ENCODE measurements around the gene POLK.

The POLK gene

DNA sequence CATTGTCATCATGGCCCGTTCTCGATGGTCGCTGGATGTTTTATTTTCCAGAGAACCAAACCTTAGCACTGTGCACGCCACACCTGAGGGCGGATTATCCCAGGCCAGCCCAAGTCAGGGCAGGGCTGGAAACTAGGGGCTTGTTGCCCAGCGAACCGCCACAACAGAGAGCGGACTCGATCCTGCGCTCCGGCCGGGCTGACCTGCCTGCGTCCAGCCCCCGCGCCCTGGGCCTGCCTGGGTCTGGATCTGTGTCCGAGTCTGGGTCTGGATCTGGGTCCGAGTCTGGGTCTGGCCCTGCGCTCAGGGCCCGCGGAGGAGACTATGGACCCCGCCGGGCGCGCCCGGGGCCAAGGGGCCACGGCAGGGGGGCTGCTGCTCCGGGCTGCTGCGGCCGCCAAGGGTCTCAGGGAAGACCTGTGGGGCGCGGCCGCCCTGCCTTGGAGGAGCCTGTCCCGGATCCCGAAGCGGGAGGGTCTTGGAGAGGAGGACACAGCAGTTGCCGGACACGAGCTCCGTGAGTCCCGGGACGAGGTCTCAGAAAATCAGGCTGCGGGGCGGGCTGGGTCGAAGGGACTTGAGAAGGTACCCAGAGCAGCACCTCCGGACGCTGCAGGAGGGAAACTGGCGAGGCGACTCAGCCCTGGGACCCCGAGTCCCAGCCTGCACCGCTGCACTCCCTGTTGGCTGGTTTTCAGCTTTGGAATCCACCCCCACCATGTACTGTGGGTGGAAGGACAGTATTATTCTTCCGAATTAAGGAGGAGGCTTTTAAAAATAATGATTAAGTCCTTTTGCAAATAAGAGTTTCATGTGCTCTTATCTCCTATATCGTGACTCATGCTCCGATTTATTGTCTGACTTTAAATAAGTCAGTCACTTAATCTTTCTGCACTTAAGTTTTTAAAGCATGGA is 99.9 kb downstream of the POLK start, which contains the start of gene ANKDD1B:
TSS of gene ANKDD1B (plus strand) at position 143 of the 915 bp plus-strand sequence. CDS start at position 325, 182 bp downstream.
- DNase-seq, result no peak

DNA sequence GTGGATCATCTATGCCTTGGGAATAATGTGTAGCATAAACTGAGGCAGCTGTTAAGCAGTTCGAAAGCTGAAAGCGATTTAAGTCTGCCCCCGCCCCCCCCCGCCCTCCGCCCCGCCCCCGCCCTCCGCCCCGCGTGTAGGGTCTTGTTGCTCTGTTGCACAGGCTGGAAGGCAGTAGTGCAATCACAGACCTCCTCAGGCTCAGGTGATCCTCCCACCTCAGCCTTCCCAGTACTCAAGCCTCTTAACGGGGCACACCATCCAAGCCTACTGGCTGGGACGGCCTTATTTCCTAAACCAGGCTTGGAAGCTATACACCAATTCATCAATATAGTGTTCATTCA is 100.5 kb downstream of the POLK start:
- DNase-seq, result no peak

DNA sequence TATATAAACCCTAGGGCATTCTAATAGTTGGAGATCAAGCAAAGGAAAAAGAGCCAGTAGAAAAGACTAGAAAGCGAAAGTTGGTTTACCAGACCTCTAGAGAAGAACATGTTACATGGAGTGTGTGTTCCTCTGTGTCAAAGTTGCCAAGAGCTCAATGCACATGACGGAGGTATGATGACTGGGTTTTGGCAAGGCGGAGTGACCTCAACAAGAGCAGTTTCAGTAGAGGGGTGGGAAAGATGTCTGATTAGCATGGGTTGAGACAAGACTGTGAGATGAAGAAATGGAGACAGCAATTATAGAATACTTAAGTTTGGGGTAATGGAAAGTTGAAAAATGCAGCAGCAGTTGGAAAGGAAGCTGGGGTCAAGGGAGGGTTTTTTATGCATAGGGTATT is 101.2 kb downstream of the POLK start:
- DNase-seq, result no peak

DNA sequence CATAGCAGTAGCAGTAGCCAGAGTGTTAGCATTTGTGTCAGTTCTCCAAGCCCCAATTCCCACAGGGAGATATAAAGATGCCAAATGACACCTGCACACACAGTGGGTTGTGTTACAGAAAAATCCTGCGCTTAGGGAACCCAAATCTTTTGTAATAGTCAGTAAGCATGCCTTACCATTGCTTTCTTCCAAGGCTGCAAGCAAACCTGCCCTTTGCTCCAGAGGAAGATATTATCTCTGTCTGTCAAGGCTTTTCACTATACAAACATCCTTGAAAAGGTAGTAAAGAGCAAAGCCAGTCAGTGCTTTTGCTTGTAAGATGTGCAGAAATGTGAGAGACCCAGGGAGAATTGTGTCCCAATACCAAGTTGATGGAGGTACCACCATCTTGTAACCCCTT is 102.5 kb downstream of the POLK start:
- DNase-seq, result no peak

DNA sequence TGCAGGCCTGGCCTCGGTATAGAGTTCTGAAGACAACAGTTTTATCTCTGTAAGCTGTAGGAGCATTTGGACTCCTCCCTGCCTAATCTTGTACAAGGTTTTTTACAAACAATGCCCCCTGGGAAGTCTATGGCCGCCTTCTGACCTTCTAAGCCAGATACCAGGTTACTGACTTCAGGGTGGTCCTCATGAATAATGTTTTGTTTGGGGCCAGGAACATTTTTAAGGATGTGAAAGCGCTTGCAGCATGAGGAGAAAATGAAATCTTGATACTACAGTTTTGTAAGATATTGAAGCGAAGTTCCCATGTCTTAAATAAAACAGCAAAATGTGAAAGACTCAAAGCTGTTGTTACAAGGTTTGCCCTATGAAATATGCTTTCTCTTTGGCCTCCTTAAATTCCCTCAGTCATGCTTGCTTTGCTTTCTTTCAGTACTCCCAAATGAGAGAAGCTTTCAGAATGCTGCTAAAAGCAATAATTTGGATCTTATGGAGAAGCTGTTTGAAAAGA is 104.7 kb downstream of the POLK start:
- DNase-seq, result no peak

DNA sequence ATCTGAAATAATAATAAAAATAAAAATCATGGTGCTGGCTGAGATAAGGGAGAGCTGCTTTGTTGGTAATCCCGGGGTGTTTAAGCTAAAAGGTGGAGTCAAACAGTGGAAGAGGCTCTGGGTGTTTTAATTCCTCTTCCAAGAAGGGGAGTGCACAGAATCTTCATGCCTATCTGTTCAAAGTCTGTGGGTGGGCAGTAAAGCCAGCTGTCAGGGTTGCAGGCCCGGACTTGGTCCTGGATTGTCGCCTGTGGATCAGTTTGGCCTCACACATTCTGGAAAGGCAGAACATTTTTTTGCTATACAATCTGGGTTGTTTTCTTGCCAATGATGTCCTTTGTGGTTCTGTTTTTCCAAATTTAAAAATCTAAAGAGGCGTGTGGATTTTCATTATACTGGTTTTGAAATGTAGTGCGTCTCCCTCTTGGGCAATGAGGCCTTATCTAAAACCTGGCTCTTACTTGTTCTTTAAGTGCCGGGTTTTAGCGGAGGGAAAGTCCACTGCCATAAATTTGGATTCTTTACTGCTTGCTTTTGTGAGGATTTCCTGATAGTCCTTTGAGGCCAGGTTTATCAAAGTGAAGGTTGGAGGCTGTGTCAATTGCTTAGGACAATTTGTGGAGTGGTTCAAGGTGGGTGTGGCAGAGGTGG is 105.4 kb downstream of the POLK start:
- DNase-seq, result no peak

DNA sequence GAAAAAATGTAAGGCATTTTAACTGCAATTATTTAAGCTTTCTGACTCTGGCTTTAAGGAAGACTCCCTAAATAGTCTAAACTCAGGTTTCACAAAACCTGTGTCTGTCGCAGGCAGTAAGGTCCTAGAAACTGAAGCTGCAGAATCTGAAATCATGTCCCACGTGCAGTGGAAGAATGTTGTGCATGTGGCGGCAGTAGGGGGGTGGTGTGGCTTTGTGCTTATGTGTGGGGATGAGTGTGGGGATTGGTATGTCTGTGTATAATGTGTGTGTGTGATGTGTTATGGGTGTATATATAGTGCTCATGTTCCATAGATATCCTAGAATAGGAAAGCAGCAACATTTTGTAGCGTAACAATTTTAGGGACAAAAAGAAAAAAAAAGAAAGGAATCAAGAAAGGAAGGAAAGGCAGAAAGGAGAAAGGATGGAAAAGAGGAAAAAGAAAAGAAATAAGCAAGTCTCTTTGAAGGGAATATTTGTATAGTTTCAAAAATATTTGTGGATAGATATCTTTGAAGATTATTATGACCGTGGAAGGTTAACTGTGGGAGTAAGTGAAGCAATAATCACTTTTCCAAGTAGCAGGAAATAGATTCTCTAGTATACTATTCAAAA is 106.2 kb downstream of the POLK start:
- no peak for DNase-seq

DNA sequence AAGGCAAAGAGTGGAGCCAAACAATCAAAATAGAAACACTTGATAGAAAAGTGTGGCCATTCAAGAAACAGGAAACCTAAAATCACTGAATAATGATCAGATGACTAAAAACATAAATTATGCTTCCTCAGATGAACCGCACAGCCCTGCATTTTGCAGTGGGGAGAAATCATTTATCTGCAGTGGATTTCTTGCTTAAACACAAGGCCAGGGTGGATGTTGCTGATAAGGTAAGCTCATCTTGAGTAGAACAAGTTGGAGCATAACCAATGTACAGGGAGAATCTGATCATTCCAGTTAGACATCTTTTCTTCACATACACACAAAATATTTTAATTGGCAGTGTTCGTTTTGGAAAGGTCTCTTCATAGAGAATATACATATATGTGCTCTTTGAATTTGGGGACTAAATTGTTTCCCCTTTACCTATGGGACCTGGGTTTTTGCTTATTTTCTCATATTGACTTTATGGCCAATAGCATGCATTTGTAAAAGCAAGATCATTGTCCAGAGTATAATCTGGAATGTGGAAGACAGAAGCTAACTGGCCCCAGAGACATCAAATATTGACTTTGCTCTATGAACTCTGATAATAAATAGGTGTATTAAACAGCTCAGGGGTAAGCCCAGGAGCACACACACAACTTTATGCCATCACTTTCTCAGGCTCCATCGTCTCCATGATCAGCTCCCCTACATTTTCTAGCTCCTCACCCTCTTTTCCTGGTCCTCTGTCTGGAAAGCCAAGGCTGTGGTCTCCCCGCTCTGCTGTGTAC is 108.7 kb downstream of the POLK start:
- no peak for DNase-seq

DNA sequence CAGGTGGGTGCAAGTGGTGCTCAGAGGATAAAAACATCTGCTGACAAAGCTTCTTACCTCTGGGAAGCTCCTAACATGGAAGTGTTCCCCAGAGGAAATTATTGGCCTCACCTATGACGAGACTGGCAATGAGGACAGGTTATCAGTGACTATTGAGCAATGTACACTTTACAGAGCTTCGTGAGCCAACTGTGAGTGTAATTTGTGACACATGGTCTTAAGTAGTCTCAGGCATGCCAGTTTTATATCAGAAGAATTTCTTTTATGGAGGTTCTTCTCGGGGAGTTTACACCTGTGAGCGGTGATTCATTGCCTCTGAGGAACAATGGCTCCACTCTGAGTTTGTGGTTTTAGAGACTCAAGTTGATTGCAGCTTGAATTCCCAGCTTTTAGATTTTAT is 110.9 kb downstream of the POLK start:
- no peak for DNase-seq

DNA sequence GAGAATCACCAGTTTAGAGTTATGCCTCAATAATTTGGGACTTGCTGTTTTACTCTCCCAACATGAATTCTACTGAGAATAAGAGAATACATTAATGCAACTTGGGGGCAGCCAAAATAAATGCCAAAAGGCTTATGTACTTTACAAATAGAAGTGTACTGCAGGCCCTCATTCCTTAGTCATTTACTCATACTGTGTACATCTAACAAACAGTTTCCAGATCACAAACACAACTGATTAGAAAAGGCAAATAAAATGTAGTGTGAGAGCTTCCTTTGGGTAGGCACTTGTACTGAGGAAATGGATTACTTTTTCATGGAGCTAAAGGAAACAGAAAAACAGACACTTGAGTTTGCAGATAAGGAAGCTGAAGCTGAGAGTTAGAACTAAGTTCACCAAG is 112.2 kb downstream of the POLK start:
- no peak for DNase-seq

DNA sequence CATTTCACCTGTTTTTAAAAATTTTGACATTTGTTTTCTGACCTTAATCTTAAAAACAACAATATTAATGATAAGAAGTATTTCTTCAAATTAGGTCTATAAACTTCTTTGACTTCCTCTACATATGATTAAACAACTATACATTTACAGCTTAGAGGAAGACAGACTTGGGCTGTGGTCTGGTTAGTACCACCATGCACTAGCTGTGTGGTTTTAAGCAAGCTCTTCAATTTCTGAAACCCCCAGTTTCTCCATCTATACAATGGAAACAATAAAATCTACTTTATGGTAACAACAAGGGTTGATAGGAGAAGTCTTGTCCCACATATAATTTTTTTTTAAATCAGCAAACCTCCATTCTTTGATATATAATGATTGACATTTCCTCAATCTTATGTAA is 115.3 kb downstream of the POLK start:
- no peak for DNase-seq

DNA sequence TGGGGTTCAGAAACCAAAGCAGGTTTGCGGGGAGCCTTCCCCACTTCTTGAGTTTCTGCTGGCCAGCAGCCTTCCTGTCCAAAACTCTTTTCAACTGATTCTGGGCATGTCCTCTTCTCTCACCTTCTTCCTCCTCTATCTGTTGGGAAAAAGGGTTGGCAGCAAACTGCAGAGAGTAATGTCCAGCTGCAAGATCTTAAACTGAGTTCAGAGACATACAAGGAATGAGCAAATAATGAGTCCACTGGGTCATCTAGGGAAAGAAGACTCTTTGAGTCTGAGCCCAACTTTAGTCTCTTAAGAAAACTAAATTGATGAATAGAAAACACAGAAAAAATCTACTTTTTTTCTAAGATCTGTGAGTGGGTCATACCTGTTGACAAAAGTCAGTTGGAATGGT is 116.1 kb downstream of the POLK start:
- no peak for DNase-seq

DNA sequence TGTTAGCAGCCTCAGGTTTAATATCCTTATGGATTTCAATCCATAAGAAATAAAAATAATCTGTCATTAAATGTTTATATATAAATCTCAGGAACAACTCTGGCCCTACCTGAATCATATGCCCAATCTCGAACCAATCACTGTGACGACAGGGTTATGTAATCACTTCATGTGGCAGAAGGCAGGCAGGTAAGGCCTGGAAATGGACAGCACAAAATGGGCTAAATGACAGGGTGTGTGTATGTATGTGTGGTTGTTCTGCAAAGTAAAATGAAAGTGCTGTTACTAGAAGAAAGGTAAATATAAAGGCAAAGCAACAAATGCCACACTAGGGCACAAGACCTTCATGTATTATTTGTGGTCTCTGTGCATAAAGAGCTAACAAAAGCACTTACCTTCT is 119.2 kb downstream of the POLK start:
- no peak for DNase-seq

DNA sequence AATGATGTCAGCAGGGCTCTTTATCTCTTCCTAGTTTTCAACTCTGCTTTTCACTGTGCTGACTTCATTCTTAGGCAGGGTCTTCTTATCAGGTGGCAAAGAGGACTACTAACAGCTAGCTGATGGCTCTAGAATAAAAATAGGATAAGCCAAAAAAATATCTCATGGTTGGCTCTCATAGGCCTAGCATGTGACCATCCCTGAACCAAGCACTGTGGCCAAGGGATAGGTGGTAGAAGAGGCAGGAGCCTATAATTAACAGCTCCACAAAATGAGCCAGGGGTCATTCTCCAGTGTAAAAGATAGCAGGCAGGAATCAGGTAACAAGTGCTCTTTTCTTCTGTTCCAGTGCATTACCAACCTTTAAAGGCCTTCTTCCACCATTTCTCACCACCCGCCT is 120.6 kb downstream of the POLK start:
- DNase-seq, result no peak

DNA sequence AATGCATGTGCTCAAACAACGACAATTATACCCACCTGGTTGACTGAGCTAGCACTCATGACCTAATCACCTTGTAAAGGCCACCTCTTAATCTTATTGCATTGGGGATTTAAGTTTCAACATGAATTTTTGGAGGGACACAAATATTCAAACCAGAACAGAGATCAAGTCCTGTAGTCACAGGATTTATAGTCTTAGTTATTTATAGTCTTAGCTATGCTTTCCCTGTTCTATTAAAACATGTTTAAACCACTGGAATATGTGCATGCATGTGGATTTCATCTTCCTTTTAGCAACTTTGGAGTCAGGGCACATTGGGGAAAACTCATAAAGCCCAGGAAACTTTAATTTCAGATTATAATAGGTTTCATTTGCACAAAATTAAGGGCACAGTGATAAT is 126.3 kb downstream of the POLK start:
- DNase-seq, result no peak

DNA sequence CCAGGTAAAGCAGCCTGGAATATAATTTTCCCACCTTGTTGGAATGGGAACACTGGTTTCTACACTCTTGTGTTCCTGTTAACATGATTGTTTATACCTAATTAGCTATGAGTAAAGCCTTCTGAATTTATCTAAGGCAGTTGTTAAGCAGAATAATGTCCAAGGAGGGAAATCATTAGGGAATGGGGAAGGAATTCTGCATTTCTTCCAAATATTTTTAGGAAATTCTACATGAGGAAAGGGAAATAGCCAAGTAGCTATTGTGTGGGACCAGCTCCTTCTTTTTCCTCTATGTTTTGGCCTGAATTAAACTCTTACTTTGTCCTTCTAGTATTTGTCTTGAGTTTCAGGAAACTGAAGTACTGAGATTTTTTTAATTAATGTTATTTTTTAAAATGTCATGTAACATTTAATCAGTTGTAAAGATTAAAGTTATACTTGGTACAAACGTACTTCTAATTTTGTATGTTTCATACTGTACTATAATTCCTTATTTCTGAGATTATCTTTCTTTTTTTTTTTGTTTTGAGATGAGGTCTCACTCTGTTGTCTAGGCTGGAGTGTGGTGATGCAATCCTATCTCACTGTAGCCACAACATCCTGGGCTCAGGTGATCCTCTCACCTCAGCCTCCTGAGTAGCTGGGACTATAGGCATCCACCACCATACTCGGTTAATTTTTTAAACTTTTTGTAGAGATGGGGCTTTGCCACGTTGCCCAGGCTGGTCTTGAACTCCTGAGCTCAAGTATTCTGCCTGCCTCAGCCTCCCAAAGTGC is 128.0 kb downstream of the POLK start:
- no peak for DNase-seq

DNA sequence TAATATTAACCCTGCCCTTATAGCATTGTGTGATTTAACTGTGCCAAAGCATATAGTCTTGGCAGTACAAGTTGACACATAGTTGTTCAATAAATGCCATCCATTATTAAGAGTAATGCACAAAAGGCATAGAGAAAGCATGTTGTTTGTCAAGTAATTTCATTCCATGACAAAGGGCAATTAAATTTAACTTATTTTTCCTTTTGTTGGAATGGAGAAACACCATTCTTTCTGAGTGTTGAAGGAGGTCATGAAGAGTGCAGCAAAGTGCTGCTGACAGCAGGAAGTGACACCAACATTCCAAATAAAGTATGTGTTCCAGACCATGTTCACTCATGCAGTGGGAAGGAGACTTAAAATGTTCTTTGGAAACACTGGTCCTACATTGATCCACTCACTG is 128.7 kb downstream of the POLK start:
- DNase-seq, result no peak

DNA sequence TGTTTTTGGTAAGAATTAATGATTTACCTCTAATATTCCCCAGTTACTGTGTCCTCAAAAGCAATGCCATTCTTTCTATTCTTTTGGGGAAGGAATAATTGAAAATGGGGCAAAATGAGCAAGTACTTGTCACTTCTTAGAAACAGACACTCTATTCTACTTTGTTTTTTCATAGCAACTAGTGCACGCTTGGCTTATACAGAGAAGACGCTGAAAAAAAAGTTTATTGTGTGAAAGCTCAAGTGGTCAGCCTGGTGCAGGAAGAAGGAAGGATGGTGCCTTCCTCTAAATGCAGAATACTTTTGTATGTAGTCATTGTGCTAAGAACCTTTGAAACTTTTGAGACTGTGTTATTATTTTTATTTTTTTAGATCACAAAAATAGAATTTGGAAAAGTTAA is 129.1 kb downstream of the POLK start:
- DNase-seq, result no peak

DNA sequence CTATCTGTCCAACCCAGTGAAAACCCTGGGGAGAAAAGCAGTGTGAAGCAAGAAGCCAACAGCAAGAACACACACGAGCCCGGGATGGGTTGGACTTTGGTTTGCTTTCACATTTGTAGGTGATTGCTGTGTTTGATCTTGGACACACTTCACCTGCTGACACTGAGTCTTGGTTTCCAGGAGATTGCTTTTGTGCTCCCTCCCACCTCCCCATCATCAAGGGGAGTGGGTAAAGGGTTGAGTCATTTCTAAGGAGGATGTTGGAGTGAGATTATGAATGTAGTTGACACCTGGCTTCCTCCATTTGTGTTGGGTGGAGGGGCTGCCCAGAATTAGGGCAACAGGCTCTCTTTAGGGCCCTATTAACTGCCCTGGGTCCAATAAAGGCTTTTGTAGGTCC is 137.0 kb downstream of the POLK start:
- DNase-seq, result no peak

All from CD4-positive, alpha-beta T cell treated with Interferon gamma for 1 hour (primary cell).